Measurements from ENCODE around the gene LYSMD2.
"Not testable (repeated sequence)": the region's sequence is repeated elsewhere in the genome, so short reads cannot be mapped to it uniquely, and the experiment has no call there.

The LYSMD2 gene, protein sequence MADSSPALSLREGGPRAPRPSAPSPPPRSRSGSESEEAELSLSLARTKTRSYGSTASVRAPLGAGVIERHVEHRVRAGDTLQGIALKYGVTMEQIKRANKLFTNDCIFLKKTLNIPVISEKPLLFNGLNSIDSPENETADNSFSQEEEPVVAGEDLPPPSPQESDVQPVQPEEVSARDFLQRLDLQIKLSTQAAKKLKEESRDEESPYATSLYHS

GRCh38 chr15:51737522-51738305, at the start of gene LYSMD2:
Gene LYSMD2 (minus strand): TSS chr15:51737655. CDS start chr15:51737622, 33 bp downstream.
- DNase-seq (ENCODE audit: low spot score): peak; percentile 72

DNA sequence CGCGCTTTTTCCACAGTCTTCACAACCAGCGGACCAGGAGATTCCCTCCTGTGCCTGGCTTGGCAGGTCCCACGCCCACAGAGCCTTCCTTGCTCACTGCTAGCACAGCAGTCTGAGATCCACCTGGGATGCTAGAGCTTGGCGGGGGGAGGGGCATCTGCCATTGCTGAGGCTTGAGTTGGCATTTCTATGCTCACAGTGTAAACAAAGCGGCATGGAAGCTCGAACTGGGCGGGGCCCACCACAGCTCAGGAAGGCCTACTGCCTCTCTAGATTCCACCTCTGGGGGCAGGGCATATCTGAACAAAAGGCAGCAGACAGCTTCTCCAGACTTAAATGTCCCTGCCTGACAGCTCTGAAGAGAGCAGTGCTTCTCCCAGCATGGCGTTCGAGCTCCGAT, 49.7 kb upstream of the LYSMD2 start:
- not testable (repeated sequence) for DNase-seq (ENCODE audit: low spot score)

GRCh38 chr15:51783967-51784366, 46.5 kb upstream of the LYSMD2 start:
- DNase-seq (ENCODE audit: low spot score): no peak

- DNase-seq (ENCODE audit: low spot score): no peak
These were observed 45.0 kb upstream of the LYSMD2 start for GRCh38 chr15:51782357-51782896.

DNA sequence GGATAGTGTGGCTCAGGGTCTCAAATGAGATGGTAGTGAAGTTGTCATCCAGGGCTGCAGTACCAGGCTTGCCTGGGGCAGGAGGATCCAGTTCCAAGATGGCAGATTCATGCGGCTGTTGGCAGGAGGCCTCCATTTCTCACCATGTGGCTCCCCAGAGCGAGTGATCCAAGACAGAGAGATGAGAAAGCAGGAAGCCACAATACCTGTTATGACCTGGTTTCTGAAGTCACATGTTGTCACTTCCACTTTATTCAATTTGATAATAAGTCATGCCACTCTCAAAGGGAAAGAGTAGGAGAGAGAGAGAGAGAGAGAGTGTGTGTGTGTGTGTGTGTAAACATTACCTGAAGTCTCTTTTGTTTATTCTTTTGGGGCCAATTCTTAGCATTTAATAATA, 44.1 kb upstream of the LYSMD2 start:
- DNase-seq (ENCODE audit: low spot score): no peak

GRCh38 chr15:51780636-51781035, 43.2 kb upstream of the LYSMD2 start:
- DNase-seq (ENCODE audit: low spot score): no peak

- DNase-seq (ENCODE audit: low spot score): peak; percentile 83
These were observed 39.6 kb upstream of the LYSMD2 start for GRCh38 chr15:51776952-51777569.

DNA sequence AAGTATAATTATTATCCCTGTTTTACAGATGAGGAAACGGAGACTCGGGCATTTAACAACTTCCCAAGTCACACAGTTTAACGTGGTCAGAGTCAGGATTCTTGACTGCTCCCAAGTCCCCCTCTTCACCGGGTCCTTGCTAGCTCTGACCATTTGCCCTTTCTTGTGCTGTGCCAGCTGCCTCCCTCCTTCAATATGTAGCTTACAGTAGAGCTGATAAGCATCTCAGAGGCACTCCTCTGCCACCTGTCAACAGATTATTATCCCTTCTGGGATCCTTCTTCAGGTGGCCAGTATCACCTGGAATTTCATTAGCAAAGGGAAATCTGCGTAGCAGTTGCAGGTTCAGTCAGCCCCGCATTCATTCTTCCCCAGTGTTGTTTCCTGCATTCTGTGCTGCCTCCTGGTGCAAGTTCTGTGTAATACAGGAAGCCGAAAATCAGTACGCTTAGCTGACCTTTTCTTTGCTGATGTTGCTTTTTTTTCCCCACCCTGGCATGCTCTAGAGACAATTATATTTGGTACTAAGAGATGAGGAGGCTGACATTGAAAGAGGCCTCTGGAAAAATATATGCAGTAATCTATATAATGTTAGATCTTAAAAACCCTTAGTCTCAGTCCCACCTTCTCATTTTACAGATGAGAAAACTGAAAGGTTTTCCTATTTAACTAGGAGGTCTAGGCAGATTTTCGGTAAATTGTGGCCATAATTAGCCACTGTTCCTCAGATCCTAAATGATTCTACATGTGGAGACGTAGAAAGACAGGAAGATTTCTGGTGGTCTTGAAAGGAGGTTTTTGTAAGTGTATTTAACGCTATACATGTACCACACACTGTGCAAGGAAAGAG, 38.7 kb upstream of the LYSMD2 start:
- DNase-seq (ENCODE audit: low spot score): peak; percentile 58

GRCh38 chr15:51774916-51775315, 37.5 kb upstream of the LYSMD2 start:
- no peak for DNase-seq (ENCODE audit: low spot score)

DNA sequence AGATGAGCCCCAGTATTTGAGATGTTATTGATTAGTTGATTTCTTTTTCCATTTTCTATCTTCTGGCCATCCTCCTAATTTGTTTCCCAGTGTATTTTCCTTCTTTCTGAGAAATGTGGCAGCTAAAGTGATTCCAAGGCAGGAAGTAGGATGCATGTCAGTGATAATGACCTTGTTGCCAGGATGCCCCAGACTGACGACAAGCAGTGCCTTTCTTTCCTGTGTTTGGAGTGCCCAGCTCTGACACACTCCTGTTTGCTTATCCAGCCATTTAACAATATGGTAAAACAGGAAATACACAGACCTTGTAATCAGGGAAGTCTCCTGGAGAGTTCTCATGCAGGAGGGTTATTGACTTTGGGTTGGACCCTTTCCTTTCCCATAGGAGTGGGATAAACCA, 34.3 kb upstream of the LYSMD2 start:
- DNase-seq (ENCODE audit: low spot score): no peak

GRCh38 chr15:51770902-51771301, 33.4 kb upstream of the LYSMD2 start:
- DNase-seq (ENCODE audit: low spot score): peak; percentile 52

- no peak for DNase-seq (ENCODE audit: low spot score)
These were observed 30.6 kb upstream of the LYSMD2 start for GRCh38 chr15:51768018-51768417.

DNA sequence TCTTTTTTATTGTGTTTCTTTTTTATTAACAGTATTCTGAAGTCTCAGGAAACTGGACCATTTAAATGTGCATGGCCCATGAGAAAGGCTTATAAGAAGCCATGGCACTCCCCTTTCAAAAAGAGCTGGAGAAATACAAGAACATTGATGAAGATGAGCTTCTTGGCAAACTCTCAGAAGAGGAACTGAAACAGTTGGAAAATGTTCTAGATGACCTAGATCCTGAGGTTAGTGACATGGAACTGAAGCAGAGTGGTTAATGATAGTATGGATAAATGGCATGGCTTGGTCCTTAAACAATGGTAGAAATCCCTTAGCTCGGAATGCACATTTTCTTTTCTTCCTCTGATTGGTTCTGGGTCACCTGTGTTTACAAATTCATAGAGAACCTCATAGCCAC, 28.9 kb upstream of the LYSMD2 start:
- DNase-seq (ENCODE audit: low spot score): no peak

- DNase-seq (ENCODE audit: low spot score): peak; percentile 95
These were observed 28.3 kb upstream of the LYSMD2 start for GRCh38 chr15:51765751-51766150.

DNA sequence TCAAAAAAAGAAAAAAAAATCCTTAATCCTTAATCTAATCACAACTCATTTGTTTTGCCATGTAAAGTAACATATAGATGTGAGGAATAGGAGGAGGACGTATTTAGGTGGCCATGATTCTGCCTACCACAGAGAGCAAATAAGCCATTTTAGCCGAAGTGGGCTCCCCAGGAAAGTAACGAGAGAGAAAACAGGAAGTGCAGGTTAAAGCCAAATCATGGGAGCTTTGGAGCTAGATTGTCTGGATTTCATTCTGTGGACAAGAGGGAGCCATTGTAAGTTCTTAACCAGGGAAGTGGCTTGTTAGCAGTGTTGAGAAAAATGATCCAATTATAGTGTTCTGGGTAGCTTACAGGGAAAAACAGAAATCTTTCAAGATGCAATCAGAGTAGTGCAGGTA, 23.4 kb upstream of the LYSMD2 start:
- no peak for DNase-seq (ENCODE audit: low spot score)

DNA sequence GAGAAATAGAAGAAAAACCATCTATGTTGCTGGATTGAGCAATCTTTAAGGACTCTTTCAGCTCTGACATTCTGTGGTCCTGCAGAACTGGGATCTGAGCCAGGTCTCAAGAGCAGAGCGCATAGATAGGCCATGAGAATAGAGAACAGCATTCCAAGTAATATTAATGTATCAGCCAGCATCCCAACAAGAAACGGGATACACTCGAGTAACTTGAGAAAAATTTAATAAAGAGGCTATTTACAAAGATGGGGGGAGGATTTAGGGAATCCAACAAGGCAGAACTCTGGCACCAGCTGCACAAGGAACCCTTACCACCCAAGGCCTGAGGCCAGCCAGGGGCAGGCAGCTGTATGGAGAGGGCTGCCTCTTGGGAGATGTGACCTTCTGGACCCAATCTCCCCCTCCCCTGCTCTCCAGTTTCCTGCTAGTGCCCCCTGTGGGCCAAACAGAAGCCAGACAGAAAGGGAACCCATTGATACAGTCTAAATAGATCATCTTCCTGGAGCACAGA, 22.2 kb upstream of the LYSMD2 start:
- DNase-seq (ENCODE audit: low spot score): no peak

- no peak for DNase-seq (ENCODE audit: low spot score)
These were observed 21.2 kb upstream of the LYSMD2 start for GRCh38 chr15:51758645-51759044.

- DNase-seq (ENCODE audit: low spot score): no peak
These were observed 20.0 kb upstream of the LYSMD2 start for GRCh38 chr15:51757450-51757849.

- no peak for DNase-seq (ENCODE audit: low spot score)
These were observed 19.0 kb upstream of the LYSMD2 start for GRCh38 chr15:51756482-51756881.

GRCh38 chr15:51755790-51756189, 18.3 kb upstream of the LYSMD2 start:
- DNase-seq (ENCODE audit: low spot score): no peak

- DNase-seq (ENCODE audit: low spot score): no peak
These were observed 16.8 kb upstream of the LYSMD2 start for GRCh38 chr15:51754267-51754666.

- DNase-seq (ENCODE audit: low spot score): no peak
These were observed 15.4 kb upstream of the LYSMD2 start for GRCh38 chr15:51752888-51753287.
